AG09309 (cell line): Measurements from ENCODE around the gene ESYT1.
A peak's percentile ranks its signal among the peaks of the same experiment; 100 is the strongest.

Experiments used
- DNase-seq: peaks from one replicate; pipeline ENCODE4 v3.0.0-alpha.2; 2010; ENCODE audit warnings: low read depth
- H3K4me3 ChIP-seq: 2 replicates; pipeline ENCODE4 v1.5.1; 2011; ENCODE audit warnings: mild to moderate bottlenecking, low read depth, low read length, moderate library complexity; ENCODE audit not compliant: control insufficient read depth
- CTCF ChIP-seq: IDR thresholded peaks from 2 replicates; pipeline ENCODE4 v1.5.1; 2011; ENCODE audit warnings: mild to moderate bottlenecking, low read depth, low read length, inconsistent platforms; ENCODE audit not compliant: insufficient read depth, control insufficient read depth; ENCODE audit errors: missing control alignments

Gene ESYT1

DNA sequence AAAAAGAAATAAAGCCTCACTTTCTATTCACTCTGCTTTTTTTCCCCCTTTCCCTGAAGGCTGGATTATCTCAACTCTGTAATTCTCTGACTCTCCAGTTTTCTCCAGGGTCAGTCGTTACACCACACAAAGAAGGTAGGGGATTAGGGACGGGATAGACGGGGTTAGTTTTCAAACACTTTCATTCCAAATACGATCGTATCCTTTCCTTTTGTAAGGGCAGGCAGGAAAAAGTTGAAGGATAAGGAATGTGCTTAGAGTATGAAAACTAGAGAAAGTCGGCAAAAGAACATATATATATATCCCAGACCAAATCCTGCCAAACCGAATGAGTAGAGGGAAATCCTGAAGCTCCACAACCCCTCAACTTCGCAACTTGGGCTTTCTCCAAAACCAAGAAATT is 581 bp upstream of the ESYT1 start:
- DNase-seq = no peak
- TF ChIP-seq CTCF = no peak
- peak overlapping the region; percentile 42 for H3K4me3 ChIP-seq

DNA sequence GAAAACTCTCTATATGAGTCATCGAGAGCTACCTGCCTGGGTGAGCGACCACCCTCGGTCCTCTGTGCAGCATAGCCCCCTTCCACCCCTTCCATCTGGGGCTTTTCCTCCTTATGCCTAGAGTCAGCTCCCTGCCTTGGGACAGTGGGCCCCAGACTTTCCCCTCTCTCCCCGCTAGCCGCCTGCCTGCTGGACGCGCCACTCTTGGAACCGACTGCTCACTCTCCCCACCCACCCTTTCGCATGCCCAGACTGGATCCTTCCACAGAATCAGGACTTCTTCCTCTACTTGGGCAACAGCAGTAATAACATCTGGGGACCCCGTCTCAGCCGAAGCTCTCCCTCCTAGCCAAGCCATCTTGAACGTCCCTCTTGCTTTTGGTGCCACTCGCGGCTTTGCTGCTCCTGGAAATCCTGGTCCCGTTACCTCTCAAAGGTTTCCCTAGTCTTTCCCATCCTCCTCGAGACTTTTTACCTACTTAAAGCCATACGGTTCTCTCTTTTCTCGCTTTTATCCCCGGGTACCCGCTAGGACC is 671 bp downstream of the ESYT1 start:
- peak overlapping the region; percentile 95 for H3K4me3 ChIP-seq
- TF ChIP-seq CTCF = no peak
- DNase-seq = no peak

GRCh38 chr12:56129206-56129941 is 1.3 kb downstream of the ESYT1 start:
- H3K4me3 ChIP-seq = peak overlapping the region; percentile 95
- DNase-seq = no peak
- TF ChIP-seq CTCF = no peak

GRCh38 chr12:56129942-56130495 is 2.0 kb downstream of the ESYT1 start:
- H3K4me3 ChIP-seq = peak overlapping the region; percentile 95
- no peak for DNase-seq
- TF ChIP-seq CTCF = no peak

- H3K4me3 ChIP-seq = no peak overlapping the region
- no peak for DNase-seq
- TF ChIP-seq CTCF = no peak
Observed at GRCh38 chr12:56130876-56131275, 2.8 kb downstream of the ESYT1 start.

GRCh38 chr12:56134897-56135296 is 6.8 kb downstream of the ESYT1 start:
- no peak for DNase-seq
- H3K4me3 ChIP-seq = no peak overlapping the region
- TF ChIP-seq CTCF = no peak
